AG08395 (cell line): ENCODE measurements around the gene ZNF212.

Source experiments
- DNase-seq: peaks from one replicate; pipeline ENCODE4 v3.0.0; 2012; ENCODE audit warnings: mixed read lengths, low spot score

ZNF212 gene

DNA sequence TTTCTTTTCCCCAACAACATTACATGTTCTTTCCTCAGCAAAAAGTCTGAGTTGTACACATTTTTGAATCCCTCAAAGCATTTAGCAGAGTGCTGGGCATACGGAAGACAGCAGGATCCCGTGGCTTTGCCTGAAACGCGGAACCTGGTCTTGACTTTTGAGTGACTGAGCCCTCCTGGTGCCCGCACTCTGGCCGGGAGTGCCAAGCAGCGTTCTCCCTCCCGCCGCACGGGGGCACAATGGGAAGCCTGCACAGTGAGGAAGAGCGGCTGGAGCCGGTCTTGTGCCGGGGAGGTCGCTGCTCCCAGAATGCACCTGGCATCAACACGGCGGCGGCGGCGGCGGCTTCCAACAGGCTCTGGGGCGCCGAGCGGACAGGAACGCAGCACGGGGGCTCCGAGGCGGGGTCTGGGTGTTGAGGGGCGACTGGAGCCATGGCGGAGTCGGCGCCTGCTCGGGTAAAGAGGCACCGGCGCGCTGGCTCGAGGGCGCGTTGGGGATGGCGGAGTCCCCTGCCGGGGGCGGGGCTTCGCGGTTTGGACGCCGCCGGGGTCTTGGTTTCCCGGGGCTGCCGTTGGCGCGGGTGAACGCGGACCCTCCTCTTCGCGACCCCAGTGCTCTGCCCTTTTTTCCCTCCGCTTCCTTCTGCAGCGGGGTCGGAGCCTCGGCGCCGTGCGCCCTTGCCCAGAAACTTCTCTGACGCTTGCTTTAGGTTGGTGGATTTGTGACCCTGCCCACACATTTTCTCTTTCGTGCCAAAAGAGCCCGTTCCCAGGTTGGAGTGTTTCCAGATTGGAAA, at the start of gene ZNF212:
ZNF212 (plus strand) TSS at position 307 of the 799 bp plus-strand sequence; CDS start at position 435, 128 bp downstream.
- peak; percentile 98 for DNase-seq

DNA sequence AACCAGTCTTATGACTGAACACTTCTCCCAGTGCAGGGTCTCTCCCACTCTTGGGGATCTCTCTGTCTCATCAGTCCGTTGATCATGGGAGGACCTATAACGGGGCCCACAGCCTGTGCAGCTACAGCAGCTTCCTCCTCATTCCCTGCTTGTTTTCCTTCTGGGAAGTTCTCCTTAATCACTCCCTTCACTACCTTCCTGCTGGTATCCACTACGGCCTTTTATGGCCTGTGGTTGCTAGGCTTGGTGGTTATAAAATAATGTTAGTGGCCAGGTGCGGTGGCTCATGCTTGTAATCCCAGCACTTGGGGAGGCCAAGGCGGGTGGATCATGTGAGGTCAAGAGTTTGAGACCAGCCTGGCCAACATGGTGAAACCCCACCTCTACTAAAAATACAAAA, 47.6 kb upstream of the ZNF212 start:
- DNase-seq = no peak

DNA sequence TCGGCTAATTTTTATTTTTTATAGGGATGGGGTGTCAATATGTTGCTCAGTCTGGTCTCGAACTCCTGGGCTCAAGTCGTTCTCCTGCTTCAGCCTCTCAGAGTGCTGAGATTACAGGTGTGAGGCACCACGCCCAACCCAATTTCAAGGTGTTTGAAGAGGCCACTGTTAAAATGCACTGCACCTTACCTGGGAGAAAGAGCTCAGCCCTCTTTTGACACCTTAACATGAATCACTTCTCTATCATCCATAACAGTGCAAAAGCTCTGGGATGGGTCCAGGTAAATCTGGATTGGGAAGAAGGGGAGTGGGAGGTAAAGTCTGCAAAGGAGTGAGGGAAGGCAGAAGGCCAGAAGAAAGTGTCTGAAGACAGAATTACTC, 44.7 kb upstream of the ZNF212 start:
- DNase-seq = no peak

DNA sequence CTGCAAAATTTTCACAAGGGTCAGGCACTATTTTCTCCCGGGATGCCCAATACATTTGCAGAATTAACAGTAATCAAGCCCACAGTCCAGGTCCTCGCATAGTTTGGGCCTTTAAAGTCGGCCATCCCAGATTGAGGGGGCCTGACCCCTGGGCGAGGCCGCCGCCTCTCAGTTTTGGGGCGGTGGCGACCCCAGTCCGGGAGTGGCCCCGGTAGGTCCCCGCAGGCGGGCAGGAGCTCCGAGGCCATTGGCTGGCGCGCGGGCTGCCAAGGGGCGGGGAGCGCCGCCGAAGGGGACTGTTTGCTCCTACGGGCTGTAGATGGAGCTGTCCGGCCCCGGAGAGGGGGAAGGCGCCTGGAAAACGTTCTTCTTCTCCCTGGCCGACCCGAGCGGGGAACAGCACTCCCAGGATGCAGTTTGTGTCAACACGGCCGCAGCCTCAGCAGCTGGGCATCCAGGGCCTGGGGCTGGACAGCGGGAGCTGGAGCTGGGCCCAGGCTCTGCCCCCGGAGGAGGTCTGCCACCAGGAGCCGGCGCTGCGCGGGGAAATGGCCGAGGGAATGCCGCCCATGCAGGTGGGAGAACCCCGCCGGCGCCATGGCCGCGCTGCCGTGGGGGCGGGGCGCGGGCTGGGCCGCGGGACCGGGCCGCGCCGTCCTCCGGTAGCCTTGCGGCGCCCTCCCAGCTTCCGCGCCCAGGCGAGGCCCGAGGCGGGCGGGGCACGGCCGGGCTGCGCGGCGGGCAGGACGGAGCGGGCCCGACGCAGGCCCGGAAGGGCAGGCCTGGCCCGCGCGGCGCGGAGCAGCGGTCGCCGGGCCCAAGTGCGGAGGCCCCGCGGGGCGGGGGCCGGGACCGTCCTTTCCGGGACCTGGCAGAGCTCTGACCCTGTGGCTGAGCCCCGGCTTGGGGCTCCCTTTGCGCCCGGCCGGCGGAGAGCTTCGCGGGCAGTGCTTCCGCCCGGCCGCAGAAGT, 44.0 kb upstream of the ZNF212 start, which contains the start of gene ZNF282:
ZNF282 (plus strand) TSS at position 367 of the 971 bp plus-strand sequence; CDS start at position 411, 44 bp downstream.
- DNase-seq = peak; percentile 97

DNA sequence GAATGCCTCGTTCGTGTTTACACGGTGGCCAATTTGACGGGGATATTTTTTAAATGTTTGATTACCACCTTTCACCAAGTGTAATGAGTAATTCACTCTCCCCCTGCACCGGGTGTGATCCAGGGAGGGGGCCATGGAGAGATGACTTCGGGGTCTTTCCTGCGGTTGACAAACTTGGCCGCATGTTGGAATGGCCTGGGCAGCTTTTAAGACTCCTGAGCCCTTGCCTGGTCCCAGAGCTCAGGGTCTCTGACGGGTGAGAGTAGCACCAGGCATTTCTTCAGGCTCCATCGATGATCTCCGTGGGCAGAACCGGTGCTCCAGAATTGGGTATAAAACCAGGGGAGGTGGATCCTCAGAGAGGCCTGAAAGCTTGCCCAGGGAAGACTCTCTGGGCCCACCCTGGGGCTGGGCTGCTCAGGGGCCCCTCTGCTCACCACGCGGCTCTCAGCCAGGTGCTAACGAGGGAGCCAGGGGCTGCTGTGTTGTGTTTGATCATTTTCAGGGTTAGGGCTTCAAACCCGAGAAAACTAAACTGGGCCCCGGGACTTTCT, 43.2 kb upstream of the ZNF212 start:
- no peak for DNase-seq

DNA sequence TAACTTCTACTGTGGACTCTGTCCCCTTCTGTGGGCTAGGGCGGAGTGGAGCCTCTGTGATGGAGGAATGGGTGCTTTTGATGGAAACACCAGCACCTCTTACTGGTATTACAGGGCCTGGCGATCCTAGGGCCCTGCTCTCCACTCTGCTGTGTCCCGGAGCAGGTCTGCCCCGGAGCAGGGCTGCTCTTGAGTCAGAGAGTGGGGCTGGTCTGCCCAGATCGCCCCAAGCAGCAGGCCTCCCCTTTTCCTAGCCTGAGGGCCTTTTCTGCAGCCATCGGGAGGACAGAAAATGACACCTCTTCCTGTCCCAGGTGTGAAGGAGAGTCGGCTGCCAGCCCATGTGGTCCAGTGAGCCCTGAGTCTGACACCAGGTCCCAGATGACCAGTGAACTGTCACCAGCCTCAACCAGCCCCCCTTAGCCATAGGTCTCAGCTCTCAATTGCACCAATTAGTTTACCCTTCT, 42.7 kb upstream of the ZNF212 start:
- peak; percentile 43 for DNase-seq

DNA sequence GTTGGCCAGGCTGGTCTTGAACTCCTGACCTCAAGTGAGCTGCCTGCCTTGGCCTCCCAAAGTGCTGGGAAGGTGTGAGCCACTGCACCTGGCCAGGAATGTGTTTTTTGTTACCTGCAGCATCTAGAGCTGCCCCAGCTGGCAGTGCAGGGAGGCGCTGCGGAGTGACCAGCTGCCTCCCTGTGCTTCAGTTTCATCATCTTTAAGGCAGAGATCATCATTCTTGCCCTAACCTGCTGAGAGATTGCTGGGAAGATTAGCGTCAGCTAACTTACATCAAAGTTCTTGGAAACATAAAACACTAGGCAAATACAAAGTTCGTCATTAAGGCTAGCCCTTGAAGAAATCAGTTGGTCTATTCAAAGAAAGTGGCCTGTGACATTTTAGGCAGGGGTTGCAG, 41.8 kb upstream of the ZNF212 start:
- DNase-seq = no peak

DNA sequence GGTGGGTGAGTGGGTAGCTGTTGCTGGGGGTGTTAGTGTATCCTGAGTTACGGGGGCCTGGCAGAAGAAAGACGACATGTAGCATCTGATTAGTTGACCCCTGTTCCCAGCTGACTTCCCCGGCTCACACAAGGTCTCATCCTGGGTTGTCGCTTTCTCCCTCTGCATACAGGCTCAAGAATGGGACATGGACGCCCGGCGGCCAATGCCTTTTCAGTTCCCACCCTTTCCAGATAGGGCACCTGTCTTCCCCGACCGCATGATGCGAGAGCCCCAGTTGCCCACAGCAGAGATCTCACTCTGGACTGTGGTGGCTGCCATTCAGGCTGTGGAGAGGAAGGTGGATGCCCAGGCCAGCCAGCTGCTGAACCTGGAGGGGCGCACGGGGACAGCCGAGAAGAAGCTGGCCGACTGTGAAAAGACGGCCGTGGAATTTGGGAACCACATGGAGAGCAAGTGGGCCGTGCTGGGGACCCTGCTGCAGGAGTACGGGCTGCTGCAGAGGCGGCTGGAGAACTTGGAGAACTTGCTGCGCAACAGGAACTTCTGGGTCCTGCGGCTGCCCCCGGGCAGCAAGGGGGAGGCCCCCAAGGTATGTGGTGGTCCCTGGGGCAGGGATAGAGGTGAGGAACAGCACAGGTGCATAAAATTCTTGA, 41.2 kb upstream of the ZNF212 start:
- DNase-seq = no peak

DNA sequence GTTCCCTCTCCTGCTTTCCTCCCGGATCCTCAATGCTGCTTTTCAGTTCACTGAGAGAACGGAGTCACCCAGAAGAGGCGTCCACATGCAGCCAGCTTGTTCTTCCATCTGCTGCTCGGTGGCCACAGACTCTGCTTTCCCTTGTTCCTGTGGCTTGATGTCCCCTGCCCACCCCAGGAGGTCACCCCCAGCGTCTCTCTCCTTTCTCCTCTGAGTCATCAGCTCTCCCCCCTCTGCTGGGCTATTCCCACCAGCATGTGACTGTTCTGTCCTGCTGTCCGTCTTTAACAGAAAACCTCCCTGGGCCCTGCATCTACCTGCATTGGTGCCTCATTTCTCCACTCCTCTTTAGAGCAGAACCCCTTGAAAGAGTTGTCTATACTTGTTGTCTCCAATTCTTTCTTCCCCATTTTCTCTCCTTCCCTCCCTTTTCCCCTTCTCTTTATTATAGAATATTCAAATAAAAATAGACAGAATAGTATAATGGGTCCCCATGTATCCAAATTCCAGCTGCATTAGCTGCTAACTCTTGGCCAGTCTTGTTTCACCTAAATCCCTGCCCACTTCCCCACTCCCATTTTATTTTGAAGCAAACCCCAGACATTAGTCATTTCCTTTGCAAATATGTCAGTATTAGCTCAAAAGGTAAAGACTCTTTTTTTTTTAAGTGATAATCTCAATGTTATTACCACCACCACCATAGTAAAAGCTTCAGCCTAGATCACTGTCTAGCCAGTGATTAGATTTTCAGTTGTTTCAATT, 40.0 kb upstream of the ZNF212 start:
- DNase-seq = no peak

DNA sequence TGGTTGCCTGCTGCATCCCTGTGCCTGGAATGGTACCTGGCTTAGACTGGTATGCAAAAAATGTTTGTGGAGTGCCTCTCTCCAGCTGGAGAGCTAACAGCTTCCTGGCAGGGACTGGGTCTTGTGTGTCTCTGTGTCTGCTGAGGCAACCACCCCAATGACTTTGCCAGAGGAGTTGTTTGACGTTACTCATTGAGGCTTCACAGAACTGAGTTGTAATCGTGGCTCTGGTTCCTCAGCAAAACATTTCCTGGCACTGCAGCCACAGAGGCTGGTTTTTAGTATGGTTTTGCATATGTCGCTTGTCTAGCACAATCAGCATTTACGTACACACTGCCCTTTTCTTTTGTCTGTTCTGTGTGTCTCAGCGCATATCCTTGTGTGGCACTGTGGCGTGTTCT, 36.6 kb upstream of the ZNF212 start:
- peak; percentile 28 for DNase-seq

DNA sequence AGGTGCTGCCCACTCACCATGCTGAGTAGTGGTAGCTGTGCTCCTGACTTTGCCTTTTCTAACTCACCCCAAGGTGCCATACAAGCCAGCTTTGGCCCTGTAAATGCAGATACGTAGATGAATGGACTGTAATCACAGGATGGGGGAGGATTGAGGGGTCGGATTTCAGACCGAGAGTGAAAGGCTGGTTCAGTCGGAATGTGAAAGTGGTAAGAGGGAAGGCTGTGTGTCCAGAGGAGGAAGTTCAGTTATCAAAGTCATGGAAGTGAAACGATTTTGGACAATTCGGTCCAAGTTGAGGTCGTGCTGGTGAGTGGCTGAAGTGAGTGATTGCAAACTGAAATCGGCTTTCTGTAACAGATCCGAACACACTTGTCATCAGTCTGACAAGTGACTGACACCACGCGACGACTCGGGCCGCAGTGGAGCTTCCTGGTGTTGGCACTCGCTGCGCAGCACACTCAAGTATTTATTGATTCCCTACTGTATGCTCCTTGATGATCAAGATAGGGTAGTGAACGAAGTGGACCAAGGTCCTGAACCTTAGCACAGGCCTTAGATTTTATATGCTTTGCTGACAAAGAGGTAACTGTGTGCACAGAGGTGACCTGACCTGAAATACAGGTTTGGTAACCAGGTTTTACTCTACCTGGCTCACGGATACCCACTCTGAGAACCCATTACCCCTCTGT, 33.6 kb upstream of the ZNF212 start:
- DNase-seq = no peak

DNA sequence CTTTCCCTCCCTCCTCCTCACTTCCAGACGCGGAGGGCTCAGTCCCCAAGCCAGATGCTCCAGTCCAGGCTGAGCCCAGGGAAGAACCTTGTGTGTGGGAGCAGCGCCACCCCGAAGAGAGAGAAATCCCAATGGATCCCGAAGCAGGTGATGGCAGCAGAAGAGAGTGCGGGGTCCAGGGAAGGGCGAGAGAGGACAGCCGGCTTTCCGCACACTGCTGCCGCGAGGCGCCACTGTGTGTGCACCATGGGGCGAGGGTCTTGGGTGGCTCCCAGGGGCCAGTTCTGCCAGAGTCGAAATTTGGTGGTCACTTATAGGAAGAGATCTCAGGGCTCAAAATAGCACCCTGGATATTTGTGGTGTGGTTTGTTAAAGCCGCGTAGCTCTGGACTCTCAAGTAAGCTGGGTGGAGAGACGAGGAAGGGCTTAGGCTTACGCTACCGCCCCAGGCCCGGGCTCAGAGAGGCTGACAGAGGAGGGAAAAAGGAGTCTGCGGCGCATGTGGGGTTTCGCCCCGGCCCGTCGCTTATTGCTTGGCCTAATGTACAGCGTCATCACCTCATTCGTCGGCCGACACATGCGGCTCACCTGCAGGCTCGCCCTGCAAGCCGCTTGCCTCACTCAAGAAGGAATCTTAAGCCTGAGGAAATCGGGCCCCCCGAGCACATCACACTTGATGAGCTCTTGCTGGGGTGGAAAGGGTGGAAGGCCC, 32.0 kb upstream of the ZNF212 start:
- DNase-seq = no peak

DNA sequence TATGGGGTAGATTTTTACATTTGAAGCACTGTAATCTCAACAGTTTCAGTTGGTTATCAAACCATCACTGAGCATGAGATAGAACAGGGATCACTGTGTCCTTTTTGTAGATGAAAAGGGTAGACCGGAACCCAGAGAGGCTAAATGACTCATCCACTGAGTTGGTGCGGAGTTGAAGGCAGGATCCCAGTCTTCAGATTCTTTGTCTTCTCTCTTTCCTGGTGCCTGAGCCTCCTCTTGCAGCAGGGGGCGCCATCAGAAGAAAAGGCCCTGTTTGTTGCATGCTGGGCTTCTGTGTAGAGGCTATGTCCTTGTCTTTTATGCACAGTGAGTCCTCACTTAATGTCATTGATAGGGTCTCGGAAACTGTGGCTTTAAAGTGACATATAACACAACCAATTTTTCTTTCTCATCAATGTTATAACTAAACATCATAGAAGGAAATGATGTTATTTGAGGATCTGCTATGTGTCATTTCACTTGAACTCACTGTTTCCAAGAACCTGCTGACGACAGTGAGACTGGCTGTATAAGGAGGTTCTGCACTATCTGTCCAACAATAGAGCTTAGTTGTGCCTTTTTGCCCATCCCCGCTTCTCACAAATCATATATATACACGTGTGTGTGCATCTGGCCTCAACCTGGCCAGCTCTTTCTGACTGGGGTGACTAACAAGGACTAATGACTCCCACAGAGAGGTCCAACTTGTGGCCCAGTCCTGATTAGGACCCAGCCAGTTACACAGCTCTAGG, 29.8 kb upstream of the ZNF212 start:
- peak; percentile 65 for DNase-seq

DNA sequence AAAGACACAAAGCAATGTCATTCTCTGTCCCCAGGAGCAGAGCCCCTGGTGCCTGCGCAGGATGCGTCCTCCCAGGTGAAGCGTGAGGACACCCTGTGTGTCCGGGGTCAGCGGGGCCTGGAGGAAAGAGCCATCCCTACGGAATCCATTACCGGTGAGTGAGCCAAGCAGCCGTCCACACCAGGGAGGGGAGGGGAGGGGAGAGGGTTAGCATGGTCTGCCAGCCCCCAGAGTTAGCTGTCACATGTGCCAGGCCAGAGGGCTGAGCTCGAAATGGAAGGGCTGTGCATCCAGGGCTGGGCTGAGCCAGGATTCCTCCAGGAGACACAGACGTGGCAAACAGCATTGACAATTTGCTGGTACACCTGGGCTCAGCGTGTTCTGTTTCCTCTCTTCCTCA, 28.9 kb upstream of the ZNF212 start:
- DNase-seq = no peak

DNA sequence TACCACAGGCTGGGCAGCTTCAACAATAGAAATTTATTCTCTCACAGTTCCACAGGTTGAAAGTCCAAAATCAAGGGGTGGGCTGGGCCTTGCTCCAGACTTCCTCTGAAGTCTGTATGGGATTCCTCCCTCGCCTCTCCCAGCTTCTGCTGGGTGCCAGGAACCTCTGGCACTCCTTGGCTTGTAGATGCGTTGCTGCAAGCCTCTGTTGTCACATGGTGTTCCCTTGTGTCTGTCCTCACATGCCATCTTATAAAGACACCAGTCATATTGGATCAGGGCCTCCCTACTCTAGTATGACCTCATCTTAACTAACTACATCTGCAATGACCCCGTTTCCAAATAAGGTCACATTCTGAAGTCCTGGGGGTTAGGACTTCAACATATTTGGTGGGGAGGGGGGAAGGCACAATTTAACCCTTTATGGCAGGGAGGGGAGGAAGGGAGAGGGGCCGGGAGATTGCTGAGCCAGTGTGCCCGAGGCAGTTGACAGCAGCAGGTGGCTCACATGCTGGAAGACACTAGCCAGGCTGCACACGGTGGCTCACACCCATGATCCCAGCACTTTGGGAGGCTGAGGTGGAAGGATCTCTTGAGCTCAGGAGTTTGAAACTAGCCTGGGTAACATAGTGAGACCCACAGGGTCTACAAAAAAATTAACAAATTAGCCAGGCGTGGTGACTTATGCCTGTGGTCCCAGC, 25.3 kb upstream of the ZNF212 start:
- DNase-seq = no peak

DNA sequence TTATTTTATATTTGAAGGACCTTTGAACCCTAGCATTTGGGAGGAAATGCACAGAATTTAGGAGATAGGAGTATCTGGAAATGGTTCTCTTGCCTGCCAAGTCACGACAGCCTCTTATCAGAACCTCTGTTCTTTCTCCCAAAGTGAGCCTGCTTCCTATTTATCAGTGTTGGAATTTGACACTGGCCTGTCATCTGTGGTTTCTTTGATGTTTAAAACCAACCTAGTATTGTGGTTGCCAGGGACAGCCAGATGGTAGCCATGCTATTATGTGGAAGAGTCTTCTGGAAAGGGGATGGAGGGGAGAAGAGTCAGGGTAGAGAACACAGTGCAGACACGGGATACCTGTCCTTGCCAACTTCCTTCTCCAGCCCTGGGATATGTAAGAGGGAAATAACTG, 23.0 kb upstream of the ZNF212 start:
- no peak for DNase-seq

DNA sequence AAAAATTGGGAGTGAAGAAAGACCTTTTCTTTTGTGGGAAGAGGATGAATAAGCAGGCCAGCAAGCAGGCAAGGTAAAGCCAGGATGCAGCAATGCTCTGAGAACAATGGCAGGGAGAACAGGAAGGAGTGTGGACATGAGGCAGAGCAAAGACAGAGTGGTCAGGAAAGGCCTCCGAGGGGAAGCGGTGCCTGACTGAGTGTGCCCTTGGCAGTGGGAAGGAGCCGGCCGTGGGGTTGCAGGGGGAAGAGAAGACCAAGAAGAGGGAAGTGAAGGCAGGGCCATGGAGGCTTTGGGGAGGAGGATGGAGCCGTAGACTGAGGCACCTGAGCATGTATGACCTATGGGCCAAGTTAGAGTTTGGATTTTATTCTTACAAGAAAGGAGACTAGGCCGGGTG, 21.9 kb upstream of the ZNF212 start:
- no peak for DNase-seq
